ENCODE measurements around the gene ADCY3. TPM values are rescaled to one million over a fixed set of nuclear protein-coding genes. Genes with fewer than 3 reads are reported as not detected.

Gene ADCY3
- total RNA-seq, 4 donors from 2014 or later: 14.8 to 48.3 (median 34.3) TPM

DNA sequence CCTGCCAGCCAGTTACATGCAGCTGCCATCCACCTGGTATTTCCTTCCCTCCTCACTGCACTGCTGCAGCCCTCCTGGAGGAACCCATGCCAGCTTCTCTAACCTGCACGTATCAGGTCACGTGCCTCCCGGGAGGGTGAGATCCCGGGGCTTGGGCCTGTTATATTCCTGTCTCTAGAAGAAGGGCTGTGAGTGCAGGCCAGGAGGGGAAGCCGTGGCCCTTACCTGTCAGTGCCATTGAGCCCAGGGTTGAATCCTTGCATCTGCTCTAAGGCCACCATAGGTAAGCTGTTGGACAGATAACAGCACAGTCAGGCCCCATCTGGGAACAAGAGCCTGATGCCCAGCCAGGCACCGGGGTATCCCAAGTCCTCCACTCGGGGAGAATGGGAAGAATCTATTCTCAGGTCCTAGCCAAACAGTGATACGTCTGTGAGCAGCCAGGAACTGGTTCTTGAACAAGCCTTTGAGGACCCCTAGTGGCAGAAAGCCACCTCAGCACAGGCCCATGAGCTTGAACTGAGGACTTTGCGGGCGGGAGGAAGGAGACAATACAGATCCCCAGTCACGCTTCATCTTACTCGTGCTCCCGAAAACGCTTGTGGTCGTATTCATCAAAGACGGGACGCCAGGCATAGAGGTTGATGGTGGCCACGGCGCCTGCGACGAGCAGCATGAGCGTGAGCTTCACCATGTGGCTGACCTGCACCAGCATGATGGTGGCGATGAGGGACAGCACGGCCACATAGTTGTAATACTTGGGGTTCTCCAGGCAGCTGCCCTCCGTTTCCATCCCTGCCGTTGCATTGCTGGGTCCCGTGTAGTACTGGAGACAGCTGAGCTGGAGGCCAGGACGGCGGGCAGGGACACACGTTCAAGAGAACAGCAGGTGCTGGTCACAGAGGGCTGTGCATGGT lies 92.5 kb downstream of the ADCY3 start:
- no peak overlapping the region for H3K27ac ChIP-seq
- peak; percentile 13 for DNase-seq
- no peak overlapping the region for H3K4me3 ChIP-seq
- H3K27me3 ChIP-seq: no peaks in the 10 kb centered on the region
- H3K9me3 ChIP-seq: no peaks in the 10 kb centered on the region
- H3K4me1 ChIP-seq: peaks cover 0 to 17% (median 8%) of the 10 kb centered on the region in 3 donors
- no peak for TF ChIP-seq POLR2A (IDR thresholded peaks at IDR 0.05)
- TF ChIP-seq, protein P1, sequence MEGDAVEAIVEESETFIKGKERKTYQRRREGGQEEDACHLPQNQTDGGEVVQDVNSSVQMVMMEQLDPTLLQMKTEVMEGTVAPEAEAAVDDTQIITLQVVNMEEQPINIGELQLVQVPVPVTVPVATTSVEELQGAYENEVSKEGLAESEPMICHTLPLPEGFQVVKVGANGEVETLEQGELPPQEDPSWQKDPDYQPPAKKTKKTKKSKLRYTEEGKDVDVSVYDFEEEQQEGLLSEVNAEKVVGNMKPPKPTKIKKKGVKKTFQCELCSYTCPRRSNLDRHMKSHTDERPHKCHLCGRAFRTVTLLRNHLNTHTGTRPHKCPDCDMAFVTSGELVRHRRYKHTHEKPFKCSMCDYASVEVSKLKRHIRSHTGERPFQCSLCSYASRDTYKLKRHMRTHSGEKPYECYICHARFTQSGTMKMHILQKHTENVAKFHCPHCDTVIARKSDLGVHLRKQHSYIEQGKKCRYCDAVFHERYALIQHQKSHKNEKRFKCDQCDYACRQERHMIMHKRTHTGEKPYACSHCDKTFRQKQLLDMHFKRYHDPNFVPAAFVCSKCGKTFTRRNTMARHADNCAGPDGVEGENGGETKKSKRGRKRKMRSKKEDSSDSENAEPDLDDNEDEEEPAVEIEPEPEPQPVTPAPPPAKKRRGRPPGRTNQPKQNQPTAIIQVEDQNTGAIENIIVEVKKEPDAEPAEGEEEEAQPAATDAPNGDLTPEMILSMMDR (IDR thresholded peaks at IDR 0.05): peak; percentile 74 to 83 (median 80)
- 32 to 54% methylated on average over 14 to 26 of the region's 30 CpGs for WGBS, 2 donors
- peaks cover 0 to 41% (median 0%) of the 10 kb centered on the region in 3 donors for H3K36me3 ChIP-seq
- intact Hi-C loops (cut with DNase I): loop anchor here (5.0 kb wide), 1 partner anchor 420 kb away; no protein-coding TSS in a partner anchor

DNA sequence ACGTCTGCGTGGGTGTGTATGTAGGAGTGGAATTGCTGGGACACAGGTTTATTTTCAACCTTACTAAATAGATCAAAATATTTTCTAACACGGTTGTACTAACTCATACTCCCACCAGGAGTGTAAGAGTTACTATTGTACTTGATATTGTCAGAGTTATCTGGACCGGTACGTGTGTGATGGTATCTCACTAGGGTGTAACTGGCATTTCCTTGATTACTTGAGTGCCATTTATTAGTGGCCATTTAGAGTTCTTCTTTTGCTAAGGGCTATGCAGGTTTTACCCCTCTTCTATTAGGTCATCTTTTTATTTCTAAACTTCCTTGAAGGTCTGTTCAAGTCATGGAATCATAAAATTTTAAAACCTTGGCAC lies 93.3 kb downstream of the ADCY3 start:
- Histone ChIP-seq H3K9me3 (no peaks in the 10 kb centered on the region), H3K27me3 (no peaks in the 10 kb centered on the region), H3K4me3 (no peak overlapping the region), H3K4me1 (peaks cover 0 to 12% (median 8%) of the 10 kb centered on the region in 3 donors), H3K36me3 (peaks cover 0 to 49% (median 0%) of the 10 kb centered on the region in 3 donors), H3K27ac (no peak overlapping the region)
- intact Hi-C loops (cut with DNase I): loop anchor here (5.0 kb wide), 1 partner anchor 419 kb away; no protein-coding TSS in a partner anchor
- 76 to 79% methylated on average over 5 of the region's 5 CpGs for WGBS, 2 donors
- DNase-seq: no peak
- no peak for TF ChIP-seq POLR2A (IDR thresholded peaks at IDR 0.05)
- TF ChIP-seq, protein P1 (IDR thresholded peaks at IDR 0.05): no peak

DNA sequence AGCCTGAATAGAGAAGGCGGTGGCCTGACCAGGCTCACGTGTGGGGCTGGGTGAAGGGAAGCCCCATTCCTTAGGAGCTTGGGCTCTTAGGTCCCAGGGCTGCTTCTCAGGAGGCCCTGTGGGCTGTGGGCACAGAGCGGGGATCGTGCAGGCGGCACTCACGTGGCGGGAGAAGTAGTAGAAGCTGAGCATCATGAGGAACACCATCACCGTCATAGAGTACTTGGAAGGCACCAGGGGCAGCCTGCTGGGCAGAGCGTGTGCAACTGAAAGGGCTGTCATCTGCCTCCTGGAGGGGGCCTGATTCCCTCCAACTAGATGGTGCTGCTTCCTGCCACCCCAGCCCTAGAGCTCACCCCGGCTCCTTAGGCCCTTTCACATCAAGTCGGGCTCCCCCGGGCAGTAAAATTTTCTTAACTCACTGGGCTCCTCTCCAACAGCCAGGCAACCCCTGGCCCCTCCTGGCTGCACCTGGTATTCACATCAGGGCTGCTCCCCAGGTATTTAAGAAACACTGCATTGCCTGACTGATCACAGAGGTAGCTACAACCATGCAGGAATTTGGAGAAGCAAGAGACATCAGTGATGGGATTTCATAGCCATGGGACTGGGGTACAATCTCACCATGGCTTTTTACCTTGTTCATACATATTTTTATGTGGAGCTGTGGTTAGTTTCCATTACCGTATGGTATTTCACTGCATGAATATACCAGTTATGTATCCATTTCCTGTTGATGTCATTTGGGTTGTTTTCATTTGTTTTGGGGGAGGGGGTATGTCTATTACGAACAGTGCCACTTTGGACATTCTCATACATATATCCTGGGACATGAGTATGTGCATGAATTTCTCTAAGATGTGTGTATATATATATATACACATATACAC lies 93.9 kb downstream of the ADCY3 start:
- no peaks in the 10 kb centered on the region for H3K9me3 ChIP-seq
- no peak for TF ChIP-seq POLR2A (IDR thresholded peaks at IDR 0.05)
- TF ChIP-seq, protein P1 (IDR thresholded peaks at IDR 0.05): no peak
- no peak for DNase-seq
- no peak overlapping the region for H3K27ac ChIP-seq
- H3K4me3 ChIP-seq: no peak overlapping the region
- H3K36me3 ChIP-seq: peaks cover 0 to 53% (median 0%) of the 10 kb centered on the region in 3 donors
- 71 to 85% methylated on average over 5 of the region's 14 CpGs for WGBS, 2 donors
- intact Hi-C loops (cut with DNase I): loop anchor here (5.0 kb wide), 1 partner anchor 419 kb away; no protein-coding TSS in a partner anchor
- H3K4me1 ChIP-seq: peaks cover 0 to 12% (median 8%) of the 10 kb centered on the region in 3 donors
- H3K27me3 ChIP-seq: no peaks in the 10 kb centered on the region

DNA sequence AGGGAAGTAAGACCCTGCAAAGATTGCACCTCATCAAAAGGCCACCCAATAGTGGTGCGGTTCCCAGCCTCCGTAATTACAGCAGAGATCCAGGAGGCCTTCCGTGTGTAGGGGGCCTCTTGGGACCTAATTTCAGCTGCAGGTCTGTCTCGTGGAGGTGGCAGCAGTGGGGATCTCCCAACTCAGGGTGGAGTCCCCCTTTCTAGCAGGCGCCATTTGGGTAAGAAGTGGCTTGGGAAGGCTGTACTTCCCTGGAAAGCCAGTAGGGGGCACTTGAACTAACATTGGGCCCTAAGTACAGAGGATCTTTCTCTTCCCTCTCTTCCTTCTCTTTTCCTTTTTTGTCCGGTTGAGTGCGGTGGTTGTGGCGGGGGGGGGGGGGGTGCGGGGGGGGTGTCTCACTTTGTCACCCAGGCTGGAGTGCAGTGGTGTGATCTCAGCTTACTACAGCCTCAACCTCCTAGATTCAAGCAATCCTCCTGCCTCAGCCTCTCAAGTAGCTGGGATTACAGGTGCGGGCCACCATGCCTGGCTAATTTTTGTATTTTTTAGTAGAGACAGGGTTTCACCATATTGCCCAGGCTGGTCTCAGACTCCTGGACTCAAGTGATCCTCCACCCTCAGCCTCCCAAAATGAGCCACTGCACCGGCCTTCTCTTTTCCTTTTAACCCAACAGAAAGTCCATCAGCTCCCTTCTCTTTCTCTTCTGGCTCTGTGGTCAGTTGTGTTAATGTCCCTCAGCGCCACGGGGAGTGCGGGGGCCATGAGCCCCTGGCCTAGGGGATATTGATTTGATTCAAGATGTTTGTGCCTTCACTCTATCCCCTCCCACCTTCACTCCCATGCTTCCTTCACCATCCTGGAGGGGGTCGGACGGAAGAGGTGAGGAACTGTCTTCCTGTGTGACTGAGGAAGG lies 94.8 kb downstream of the ADCY3 start:
- no peak overlapping the region for H3K27ac ChIP-seq
- H3K4me1 ChIP-seq: peaks cover 0 to 12% (median 8%) of the 10 kb centered on the region in 3 donors
- no peak overlapping the region for H3K4me3 ChIP-seq
- DNase-seq: no peak
- WGBS, 2 donors: 85 to 89% methylated on average over 13 to 14 of the region's 16 CpGs
- no peak for TF ChIP-seq POLR2A (IDR thresholded peaks at IDR 0.05)
- TF ChIP-seq, protein P1 (IDR thresholded peaks at IDR 0.05): peak in 3 of 6 experiments; percentile 5 to 43 (median 29)
- intact Hi-C loops (cut with DNase I): loop anchor here (5.0 kb wide), 1 partner anchor 418 kb away; no protein-coding TSS in a partner anchor
- H3K9me3 ChIP-seq: no peaks in the 10 kb centered on the region
- H3K27me3 ChIP-seq: no peaks in the 10 kb centered on the region
- H3K36me3 ChIP-seq: peaks cover 0 to 53% (median 4%) of the 10 kb centered on the region in 3 donors

All from esophagus squamous epithelium (tissue), 5 donors.